ENCODE measurements around the gene LGALS9. TPM values are rescaled to one million over a fixed set of nuclear protein-coding genes. Genes with fewer than 3 reads are reported as not detected.
A peak's percentile ranks its signal among the peaks of the same experiment; 100 is the strongest.

LGALS9 gene
- total RNA-seq, 2 donors from 2014 or later, result 1.6 to 2.9 TPM

- H3K27me3 ChIP-seq (ENCODE audit: control insufficient read depth, insufficient read depth, low read length, poor library complexity, severe bottlenecking), result no peaks in the 10 kb centered on the region
- no peaks in the 10 kb centered on the region for H3K9me3 ChIP-seq (ENCODE audit: control insufficient read depth, low read length)
- H3K4me1 Mint-ChIP-seq, result peaks cover 4% of the 10 kb centered on the region
- H3K27me3 Mint-ChIP-seq (ENCODE audit: insufficient read depth), result no peaks in the 10 kb centered on the region
- no peak overlapping the region for H3K27ac ChIP-seq (ENCODE audit: low read depth, low read length)
- H3K4me3 ChIP-seq (ENCODE audit: low read length), result no peak overlapping the region
- H3K36me3 Mint-ChIP-seq (ENCODE audit: low read depth), result peaks cover 48% of the 10 kb centered on the region
- DNase-seq, result no peak
- H3K9me3 Mint-ChIP-seq, result no peaks in the 10 kb centered on the region
- peak overlapping the region; percentile 26 for H3K27ac Mint-ChIP-seq
- TF ChIP-seq CTCF (conservative IDR thresholded peaks at IDR 0.05), result no peak
- WGBS, 2 experiments (ENCODE audit: insufficient coverage in 1 of 2, insufficient read length in 1 of 2), result 94 to 97% methylated on average over 17 to 22 of the region's 22 CpGs
- H3K4me3 Mint-ChIP-seq, result no peak overlapping the region
- no peaks in the 10 kb centered on the region for H3K4me1 ChIP-seq (ENCODE audit: control insufficient read depth, insufficient read depth, low read length)
- H3K9ac ChIP-seq (ENCODE audit: extremely low read depth, low read length, poor library complexity, severe bottlenecking), result peak overlapping the region; percentile 20
- peaks cover 17% of the 10 kb centered on the region for H3K36me3 ChIP-seq (ENCODE audit: control insufficient read depth, insufficient read depth, low read length)
Measured at GRCh38 chr17:27603880-27604794, 26.9 kb upstream of the LGALS9 start.

DNA sequence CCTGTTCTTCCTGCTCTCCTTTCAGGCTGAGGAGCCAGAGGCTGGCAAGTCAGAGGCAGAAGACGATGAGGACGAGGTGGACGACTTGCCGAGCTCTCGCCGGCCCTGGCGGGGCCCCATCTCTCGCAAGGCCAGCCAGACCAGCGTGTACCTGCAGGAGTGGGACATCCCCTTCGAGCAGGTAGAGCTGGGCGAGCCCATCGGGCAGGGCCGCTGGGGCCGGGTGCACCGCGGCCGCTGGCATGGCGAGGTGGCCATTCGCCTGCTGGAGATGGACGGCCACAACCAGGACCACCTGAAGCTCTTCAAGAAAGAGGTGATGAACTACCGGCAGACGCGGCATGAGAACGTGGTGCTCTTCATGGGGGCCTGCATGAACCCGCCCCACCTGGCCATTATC lies 25.6 kb upstream of the LGALS9 start:
- H3K4me3 Mint-ChIP-seq, result no peak overlapping the region
- WGBS, 2 experiments (ENCODE audit: insufficient coverage in 1 of 2, insufficient read length in 1 of 2), result 95% methylated on average over 20 to 25 of the region's 25 CpGs
- no peak overlapping the region for H3K9ac ChIP-seq (ENCODE audit: extremely low read depth, low read length, poor library complexity, severe bottlenecking)

GRCh38 chr17:27607521-27608091 lies 23.4 kb upstream of the LGALS9 start:
- Histone ChIP-seq H3K9me3 (ENCODE audit: control insufficient read depth, low read length) (no peaks in the 10 kb centered on the region), H3K27ac (ENCODE audit: low read depth, low read length) (no peak overlapping the region), H3K27me3 (ENCODE audit: control insufficient read depth, insufficient read depth, low read length, poor library complexity, severe bottlenecking) (no peaks in the 10 kb centered on the region), H3K4me3 (ENCODE audit: low read length) (no peak overlapping the region), H3K9ac (ENCODE audit: extremely low read depth, low read length, poor library complexity, severe bottlenecking) (no peak overlapping the region), H3K4me1 (ENCODE audit: control insufficient read depth, insufficient read depth, low read length) (no peaks in the 10 kb centered on the region), H3K36me3 (ENCODE audit: control insufficient read depth, insufficient read depth, low read length) (peaks cover 24% of the 10 kb centered on the region)
- 88 to 90% methylated on average over 8 to 16 of the region's 16 CpGs for WGBS, 2 experiments (ENCODE audit: insufficient coverage in 1 of 2, insufficient read length in 1 of 2)
- peaks cover 4% of the 10 kb centered on the region for H3K4me1 Mint-ChIP-seq
- H3K4me3 Mint-ChIP-seq, result no peak overlapping the region
- TF ChIP-seq CTCF (conservative IDR thresholded peaks at IDR 0.05), result no peak
- H3K27me3 Mint-ChIP-seq (ENCODE audit: insufficient read depth), result no peaks in the 10 kb centered on the region
- peak overlapping the region; percentile 44 for H3K27ac Mint-ChIP-seq
- H3K36me3 Mint-ChIP-seq (ENCODE audit: low read depth), result peaks cover 54% of the 10 kb centered on the region
- no peak for DNase-seq
- H3K9me3 Mint-ChIP-seq, result no peaks in the 10 kb centered on the region

More for the DNA sequence above, 25.6 kb upstream of the LGALS9 start:
- H3K27me3 Mint-ChIP-seq (ENCODE audit: insufficient read depth), result no peaks in the 10 kb centered on the region
- no peak overlapping the region for H3K4me3 ChIP-seq (ENCODE audit: low read length)
- peaks cover 4% of the 10 kb centered on the region for H3K4me1 Mint-ChIP-seq
- H3K36me3 Mint-ChIP-seq (ENCODE audit: low read depth), result peaks cover 55% of the 10 kb centered on the region
- no peak overlapping the region for H3K27ac Mint-ChIP-seq
- H3K36me3 ChIP-seq (ENCODE audit: control insufficient read depth, insufficient read depth, low read length), result peaks cover 17% of the 10 kb centered on the region
- no peak overlapping the region for H3K27ac ChIP-seq (ENCODE audit: low read depth, low read length)
- H3K9me3 ChIP-seq (ENCODE audit: control insufficient read depth, low read length), result no peaks in the 10 kb centered on the region
- DNase-seq, result no peak
- no peaks in the 10 kb centered on the region for H3K27me3 ChIP-seq (ENCODE audit: control insufficient read depth, insufficient read depth, low read length, poor library complexity, severe bottlenecking)
- H3K4me1 ChIP-seq (ENCODE audit: control insufficient read depth, insufficient read depth, low read length), result no peaks in the 10 kb centered on the region
- no peak for TF ChIP-seq CTCF (conservative IDR thresholded peaks at IDR 0.05)
- no peaks in the 10 kb centered on the region for H3K9me3 Mint-ChIP-seq

Data from endodermal cell (in vitro differentiated cells).